Thyroid gland (tissue), 4 donors: ENCODE results near the gene COQ8A. TPM values are rescaled to one million over a fixed set of nuclear protein-coding genes. Genes with fewer than 3 reads are reported as not detected.

Source experiments
- DNase-seq, 2 donors: peaks; one replicate each; pipeline ENCODE4 v3.0.0-alpha.2; 2019
- H3K27ac ChIP-seq, 3 donors: fragments of 200-600 bp; sonication (generic); 1 replicate in 2 of 3; 2 replicates in 1 of 3; pipeline ENCODE4 v1.5.1; 2016 to 2019; ENCODE audit warnings: mild to moderate bottlenecking in 1 of 3, moderate library complexity in 1 of 3
- H3K27me3 ChIP-seq: fragments of 200-600 bp; sonication (generic); one replicate; pipeline ENCODE4 v1.5.1; 2019
- H3K36me3 ChIP-seq, 2 donors: fragments of 200-600 bp; sonication (generic); one replicate each; pipeline ENCODE4 v1.5.1; 2016 to 2019
- H3K4me1 ChIP-seq, 2 donors: fragments of 200-600 bp; sonication (generic); one replicate each; pipeline ENCODE4 v1.5.1; 2017 to 2019
- H3K4me3 ChIP-seq, 3 donors: fragments of 200-600 bp; sonication (generic); replicated peaks in 1 of 3; 1 replicate in 2 of 3; 2 replicates in 1 of 3; pipeline ENCODE4 v1.5.1; 2016; ENCODE audit warnings: mild to moderate bottlenecking in 1 of 3
- H3K9me3 ChIP-seq: fragments of 200-600 bp; sonication (generic); one replicate; pipeline ENCODE4 v1.5.1; 2017
- POLR2A ChIP-seq, 2 donors: fragments of 450-650 bp; IDR thresholded peaks; one replicate each; pipeline ENCODE4 v1.6.1; 2017; ENCODE audit warnings: antibody characterized with exemption in 2 of 2, mild to moderate bottlenecking in 2 of 2, moderate library complexity in 1 of 2
- WGBS, 2 donors: methylation state at CpG; one replicate each; pipeline ENCODE4 v1.1.5; 2017; 5-methylcytosine and 5-hydroxymethylcytosine counted together
- intact Hi-C: fragments of 100-400 bp; cut with DNase I; formaldehyde crosslinking; loops from one replicate; pipeline ENCODE4 v1.15.1; 2023
- total RNA-seq, 4 donors: library from RNA; depleted of rRNA; stranded (reverse); fragments of >200 nt; gene quantifications; one replicate each; pipeline ENCODE4 v1.2.3, GENCODE V29; 2016
- TF ChIP-seq, protein P1 (sequence below), 6 experiments: fragments of 200-600 bp in 3 of 6; fragments of 450-650 bp in 3 of 6; sonication (generic) in 3 of 6; IDR thresholded peaks; one replicate each; pipeline ENCODE4 v1.5.1; 2016 to 2019; ENCODE audit warnings: antibody characterized with exemption in 6 of 6, mild to moderate bottlenecking in 2 of 6, inconsistent platforms in 1 of 6, moderate library complexity in 1 of 6

COQ8A gene
- total RNA-seq, 4 donors from 2014 or later = 25.1 to 35.9 (median 30.1) TPM

DNA sequence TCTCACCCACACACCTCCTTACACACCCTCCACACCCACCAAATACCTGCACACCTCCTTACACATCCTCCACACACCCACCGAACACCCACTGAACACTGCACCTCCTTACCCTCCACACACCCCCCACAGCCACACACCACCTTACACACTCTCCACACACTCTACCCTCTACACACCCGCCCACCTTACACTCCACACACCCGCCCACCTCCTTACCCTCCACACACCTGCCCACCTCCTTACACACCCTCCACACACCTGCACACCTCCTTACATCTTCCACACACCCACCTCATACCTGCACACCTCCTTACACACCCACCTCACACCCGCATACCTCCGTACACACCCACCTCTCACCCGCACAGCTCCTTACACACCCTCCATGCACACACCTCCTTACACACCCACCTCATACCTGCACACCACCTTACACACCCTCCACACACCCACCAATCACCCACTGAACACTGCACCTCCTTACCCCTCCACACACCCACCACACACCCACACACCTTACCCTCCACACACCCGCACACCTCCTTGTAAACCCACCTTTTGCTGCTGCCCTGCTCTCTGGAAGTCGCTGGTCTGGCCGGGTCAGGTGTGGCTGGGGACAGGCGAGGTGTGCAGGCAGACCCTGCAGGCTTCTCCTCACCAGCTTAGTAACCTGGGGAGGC is 38.5 kb downstream of the COQ8A start:
- peaks cover 0 to 9% of the 10 kb centered on the region in 2 donors for H3K36me3 ChIP-seq
- H3K9me3 ChIP-seq = no peaks in the 10 kb centered on the region
- no peak overlapping the region for H3K4me3 ChIP-seq
- DNase-seq = no peak
- H3K27me3 ChIP-seq = no peaks in the 10 kb centered on the region
- peaks cover 10 to 17% of the 10 kb centered on the region in 2 donors for H3K4me1 ChIP-seq
- 98 to 100% methylated on average over 5 to 10 of the region's 10 CpGs for WGBS, 2 donors
- intact Hi-C loops = no loop called here
- TF ChIP-seq, protein P1, sequence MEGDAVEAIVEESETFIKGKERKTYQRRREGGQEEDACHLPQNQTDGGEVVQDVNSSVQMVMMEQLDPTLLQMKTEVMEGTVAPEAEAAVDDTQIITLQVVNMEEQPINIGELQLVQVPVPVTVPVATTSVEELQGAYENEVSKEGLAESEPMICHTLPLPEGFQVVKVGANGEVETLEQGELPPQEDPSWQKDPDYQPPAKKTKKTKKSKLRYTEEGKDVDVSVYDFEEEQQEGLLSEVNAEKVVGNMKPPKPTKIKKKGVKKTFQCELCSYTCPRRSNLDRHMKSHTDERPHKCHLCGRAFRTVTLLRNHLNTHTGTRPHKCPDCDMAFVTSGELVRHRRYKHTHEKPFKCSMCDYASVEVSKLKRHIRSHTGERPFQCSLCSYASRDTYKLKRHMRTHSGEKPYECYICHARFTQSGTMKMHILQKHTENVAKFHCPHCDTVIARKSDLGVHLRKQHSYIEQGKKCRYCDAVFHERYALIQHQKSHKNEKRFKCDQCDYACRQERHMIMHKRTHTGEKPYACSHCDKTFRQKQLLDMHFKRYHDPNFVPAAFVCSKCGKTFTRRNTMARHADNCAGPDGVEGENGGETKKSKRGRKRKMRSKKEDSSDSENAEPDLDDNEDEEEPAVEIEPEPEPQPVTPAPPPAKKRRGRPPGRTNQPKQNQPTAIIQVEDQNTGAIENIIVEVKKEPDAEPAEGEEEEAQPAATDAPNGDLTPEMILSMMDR (IDR thresholded peaks at IDR 0.05) = no peak
- no peak for TF ChIP-seq POLR2A (IDR thresholded peaks at IDR 0.05)
- H3K27ac ChIP-seq = no peak overlapping the region

DNA sequence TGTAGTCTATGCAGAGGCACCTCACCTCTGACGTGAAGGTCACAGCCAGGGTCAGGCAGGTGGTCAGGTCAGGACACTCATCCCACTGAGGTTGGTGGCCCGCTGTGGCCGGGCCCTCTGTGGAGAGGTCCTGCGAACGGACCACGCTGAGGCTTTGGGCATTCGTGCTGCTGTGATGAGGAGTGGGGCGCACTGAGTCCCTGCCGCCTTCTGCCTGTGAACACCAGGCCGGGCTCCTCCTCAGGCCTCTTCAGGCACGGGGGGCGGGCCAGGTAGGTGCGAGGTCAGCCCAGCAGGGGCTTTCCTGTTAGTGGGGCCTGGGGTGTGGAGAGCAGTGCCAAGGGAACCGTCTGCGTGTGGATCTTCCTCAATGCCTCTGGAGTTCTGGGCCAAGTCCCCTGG is 39.0 kb downstream of the COQ8A start:
- 93 to 100% methylated on average over 1 to 13 of the region's 15 CpGs for WGBS, 2 donors
- Histone ChIP-seq H3K27me3 (no peaks in the 10 kb centered on the region), H3K27ac (no peak overlapping the region), H3K9me3 (no peaks in the 10 kb centered on the region), H3K4me1 (peaks cover 7 to 11% of the 10 kb centered on the region in 2 donors), H3K36me3 (peaks cover 0 to 9% of the 10 kb centered on the region in 2 donors), H3K4me3 (no peak overlapping the region)
- TF ChIP-seq, protein P1 (IDR thresholded peaks at IDR 0.05) = no peak
- no peak for TF ChIP-seq POLR2A (IDR thresholded peaks at IDR 0.05)
- DNase-seq = no peak
- intact Hi-C loops = no loop called here

DNA sequence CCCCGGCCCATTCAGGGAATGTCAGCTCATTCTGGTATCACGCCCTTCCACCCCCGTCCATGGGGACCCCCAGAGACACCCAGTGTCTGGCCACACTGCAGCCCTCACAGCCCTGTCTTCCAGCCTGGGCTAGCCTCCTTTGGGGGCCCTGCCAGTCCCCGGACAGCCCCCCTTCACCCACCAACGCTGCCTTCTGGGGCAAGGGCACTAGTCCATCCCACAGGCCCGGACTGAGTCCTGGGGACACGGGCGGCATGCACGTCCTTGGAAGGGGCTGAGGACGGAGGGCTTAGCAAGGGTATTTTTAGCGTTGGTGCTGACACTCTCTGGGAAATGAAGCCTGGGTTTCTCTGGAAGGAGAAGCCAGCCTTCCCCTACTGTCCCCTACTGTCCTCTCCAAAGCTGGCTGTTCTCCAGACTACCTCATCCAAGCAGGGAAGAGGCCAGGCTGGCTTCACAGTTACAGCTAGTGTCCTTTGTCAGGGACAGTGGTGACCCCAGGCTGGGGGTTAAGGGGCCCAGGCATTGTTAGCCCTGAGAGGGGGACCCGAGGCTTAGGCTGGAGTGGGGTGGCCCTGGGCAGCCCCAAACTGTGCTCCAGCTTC is 39.5 kb downstream of the COQ8A start:
- Histone ChIP-seq H3K9me3 (no peaks in the 10 kb centered on the region), H3K4me1 (peaks cover 2 to 6% of the 10 kb centered on the region in 2 donors), H3K27me3 (no peaks in the 10 kb centered on the region), H3K4me3 (no peak overlapping the region), H3K27ac (no peak overlapping the region), H3K36me3 (peaks cover 0 to 9% of the 10 kb centered on the region in 2 donors)
- intact Hi-C loops = no loop called here
- whole genome bisulfite sequencing, 2 donors = 90 to 95% methylated on average over 7 to 8 of the region's 12 CpGs
- TF ChIP-seq POLR2A (IDR thresholded peaks at IDR 0.05) = no peak
- TF ChIP-seq, protein P1 (IDR thresholded peaks at IDR 0.05) = no peak
- no peak for DNase-seq

DNA sequence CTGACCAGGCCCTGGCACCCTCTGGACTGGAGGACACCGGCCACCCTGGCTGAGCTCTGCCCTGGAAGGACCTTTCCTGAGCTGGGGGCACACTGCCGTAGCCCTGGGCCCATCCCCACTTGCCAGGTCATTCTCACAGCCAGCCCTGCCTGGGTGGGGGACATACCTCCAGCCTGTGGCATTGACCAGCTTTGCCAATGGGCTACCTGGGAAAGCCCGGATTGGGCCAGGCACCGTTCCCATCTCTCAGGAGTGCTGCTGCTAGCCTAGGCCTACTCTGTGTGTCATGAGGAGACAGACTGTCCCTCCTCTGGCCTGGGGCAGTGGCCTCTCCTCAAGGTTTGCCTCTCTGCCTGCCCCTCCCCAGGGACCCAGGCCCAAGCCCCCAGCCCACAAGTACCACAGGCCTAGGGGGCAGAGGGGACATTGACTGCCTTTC is 40.0 kb downstream of the COQ8A start:
- 79% methylated on average over 2 of the region's 4 CpGs; no CpG with 5 or more reads in 1 of the 2 donors for WGBS, 2 donors
- Histone ChIP-seq H3K4me1 (peaks cover 0 to under 1% of the 10 kb centered on the region in 2 donors), H3K36me3 (peaks cover 0 to 9% of the 10 kb centered on the region in 2 donors), H3K9me3 (no peaks in the 10 kb centered on the region), H3K4me3 (no peak overlapping the region), H3K27me3 (no peaks in the 10 kb centered on the region), H3K27ac (no peak overlapping the region)
- TF ChIP-seq, protein P1 (IDR thresholded peaks at IDR 0.05) = no peak
- no peak for TF ChIP-seq POLR2A (IDR thresholded peaks at IDR 0.05)
- no peak for DNase-seq
- intact Hi-C loops = no loop called here
